ENCODE measurements around the gene CACNB1. TPM values are rescaled to one million over a fixed set of nuclear protein-coding genes. Genes with fewer than 3 reads are reported as not detected.
A peak's percentile ranks its signal among the peaks of the same experiment; 100 is the strongest.

CACNB1 gene
- total and polyA plus RNA-seq, 2 of the 13 experiments (the other 11 are each of a cell fraction or from before 2014, with no cell fraction given), result 0.75 to 1.5 TPM

GRCh38 chr17:39153599-39154051 lies 43.8 kb downstream of the CACNB1 start (continued):
- TF ChIP-seq HNF1B (CRISPR knock-in tag; IDR thresholded peaks at IDR 0.05) (peak; percentile 62; the same call in 1 of the 2 replicates), ZHX2 (IDR thresholded peaks at IDR 0.05; ENCODE audit: low read depth) (no peak), ZHX2 (CRISPR knock-in tag; IDR thresholded peaks at IDR 0.05; ENCODE audit: borderline replicate concordance) (peak; percentile 54; the same call in 1 of the 2 replicates), SAP130 (CRISPR knock-in tag; IDR thresholded peaks at IDR 0.05; ENCODE audit: low read depth) (peak; percentile 45), PATZ1 (CRISPR knock-in tag; IDR thresholded peaks at IDR 0.05) (peak; percentile 53), PHF20 (CRISPR knock-in tag; IDR thresholded peaks at IDR 0.05) (no peak), PTBP1 (IDR thresholded peaks at IDR 0.05; ENCODE audit: low read depth, low read length, poor library complexity, severe bottlenecking) (no peak), MTA3 (CRISPR knock-in tag; IDR thresholded peaks at IDR 0.05) (no peak), KLF12 (CRISPR knock-in tag; IDR thresholded peaks at IDR 0.05; ENCODE audit: borderline replicate concordance) (0 out of 2 replicates have a peak, but pooled peaks have one; percentile 25), ZFP62 (CRISPR knock-in tag; IDR thresholded peaks at IDR 0.05) (no peak; the same call in 1 of the 2 replicates), SMAD9 (CRISPR knock-in tag; IDR thresholded peaks at IDR 0.05) (0 out of 2 replicates have a peak, but pooled peaks have one; percentile 33), MED1 (CRISPR knock-in tag; IDR thresholded peaks at IDR 0.05) (peak; percentile 62), KLF15 (CRISPR knock-in tag; IDR thresholded peaks at IDR 0.05; ENCODE audit: borderline replicate concordance) (no peak; the same call in 1 of the 2 replicates), ZNF788 (CRISPR knock-in tag; IDR thresholded peaks at IDR 0.05; ENCODE audit: borderline replicate concordance) (peak; percentile 7; the same call in 1 of the 2 replicates), GATA4 (IDR thresholded peaks at IDR 0.05; ENCODE audit: borderline replicate concordance, low read depth) (no peak)
